NCI-H146 treated with DMSO at 0.1 percent for 48 hours (cell line): ENCODE data around the gene SERPINB3.
"Not testable (repeated sequence)": the region's sequence is repeated elsewhere in the genome, so short reads cannot be mapped to it uniquely, and the experiment has no call there.

Experiments
- DNase-seq: peaks from one replicate; lab custom pipeline; 2025; ENCODE audit not compliant: unreplicated experiment; lab: John Stamatoyannopoulos, UW

SERPINB3 gene

GRCh38 chr18:63661750-63662149 is at the start of gene SERPINB3:
SERPINB3 (minus strand) TSS chr18:63661893; CDS start chr18:63661216, 677 bp downstream.
- not testable (repeated sequence) for DNase-seq

- no peak for DNase-seq
Measured at GRCh38 chr18:63708650-63709049, 47.0 kb upstream of the SERPINB3 start.

GRCh38 chr18:63707816-63708215 is 46.1 kb upstream of the SERPINB3 start:
- no peak for DNase-seq

DNA sequence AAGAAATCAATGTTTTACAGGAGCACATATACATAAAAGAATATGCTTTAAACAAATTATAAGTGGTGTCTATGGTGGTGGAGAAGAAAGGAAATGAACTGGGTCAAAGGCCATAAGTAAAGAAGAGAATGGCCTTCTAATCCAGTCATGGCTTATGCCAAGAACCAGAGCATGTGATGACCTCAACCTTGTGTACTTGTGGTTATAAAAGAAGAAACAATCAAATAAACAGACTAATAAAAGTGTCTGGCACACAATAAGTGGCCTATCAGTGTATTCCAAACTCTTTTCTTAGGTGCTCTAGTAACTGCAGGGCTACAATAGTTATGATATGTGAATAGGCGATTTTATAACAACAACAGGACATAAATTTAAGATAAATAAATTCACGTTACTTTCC is 43.7 kb upstream of the SERPINB3 start:
- no peak for DNase-seq

- DNase-seq: no peak
Measured at GRCh38 chr18:63702660-63703059, 41.0 kb upstream of the SERPINB3 start, which contains the start of gene SERPINB11. SERPINB11 (plus strand) TSS chr18:63702960; CDS start chr18:63710194, 7,234 bp downstream.

- no peak for DNase-seq
Measured at GRCh38 chr18:63701952-63702351, 40.3 kb upstream of the SERPINB3 start.

- DNase-seq: no peak
Measured at GRCh38 chr18:63700501-63700900, 38.8 kb upstream of the SERPINB3 start.

- DNase-seq: no peak
Measured at GRCh38 chr18:63697097-63697660, 35.5 kb upstream of the SERPINB3 start.

GRCh38 chr18:63689064-63689463 is 27.4 kb upstream of the SERPINB3 start:
- DNase-seq: no peak

DNA sequence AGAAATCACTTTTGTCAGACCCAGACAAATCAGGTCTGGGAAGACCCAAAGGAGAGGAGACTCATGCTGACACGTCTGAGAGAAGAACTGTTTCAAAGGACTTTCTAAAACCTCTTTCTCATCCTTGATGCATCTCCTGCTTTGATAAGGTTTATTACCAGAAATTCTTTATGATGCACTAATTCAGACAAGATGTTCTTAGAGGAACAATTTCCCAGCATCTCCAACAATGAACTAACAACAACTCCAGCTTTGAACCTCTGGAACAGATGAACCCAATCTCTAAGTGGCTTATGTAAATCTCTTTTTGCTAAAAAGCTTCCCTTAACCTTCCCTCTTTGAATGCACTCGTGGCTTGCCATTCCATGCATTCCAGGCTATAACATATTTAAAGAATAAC is 25.2 kb upstream of the SERPINB3 start:
- no peak for DNase-seq

- no peak for DNase-seq
Measured at GRCh38 chr18:63684718-63685117, 23.0 kb upstream of the SERPINB3 start.

DNA sequence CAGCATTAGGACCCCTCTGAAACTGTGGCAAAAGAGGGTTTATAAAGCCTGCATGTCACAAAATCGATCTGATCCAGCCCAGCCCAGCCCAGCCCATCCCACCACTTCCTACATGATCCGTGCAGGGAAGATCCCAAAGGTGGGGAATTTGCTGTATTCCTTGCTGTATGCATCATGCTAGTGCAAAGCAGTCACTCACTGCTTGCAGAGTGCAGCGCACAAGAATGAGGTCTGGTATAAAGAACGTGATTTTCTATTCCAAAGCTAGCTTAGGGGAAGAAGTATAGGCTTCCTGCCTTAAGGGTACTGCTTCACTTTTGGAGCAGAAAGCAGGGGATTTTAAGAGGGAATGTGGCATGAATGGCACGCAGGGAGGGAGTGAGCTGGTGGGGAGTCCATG is 22.2 kb upstream of the SERPINB3 start:
- no peak for DNase-seq

GRCh38 chr18:63683152-63683551 is 21.5 kb upstream of the SERPINB3 start:
- DNase-seq: no peak

DNA sequence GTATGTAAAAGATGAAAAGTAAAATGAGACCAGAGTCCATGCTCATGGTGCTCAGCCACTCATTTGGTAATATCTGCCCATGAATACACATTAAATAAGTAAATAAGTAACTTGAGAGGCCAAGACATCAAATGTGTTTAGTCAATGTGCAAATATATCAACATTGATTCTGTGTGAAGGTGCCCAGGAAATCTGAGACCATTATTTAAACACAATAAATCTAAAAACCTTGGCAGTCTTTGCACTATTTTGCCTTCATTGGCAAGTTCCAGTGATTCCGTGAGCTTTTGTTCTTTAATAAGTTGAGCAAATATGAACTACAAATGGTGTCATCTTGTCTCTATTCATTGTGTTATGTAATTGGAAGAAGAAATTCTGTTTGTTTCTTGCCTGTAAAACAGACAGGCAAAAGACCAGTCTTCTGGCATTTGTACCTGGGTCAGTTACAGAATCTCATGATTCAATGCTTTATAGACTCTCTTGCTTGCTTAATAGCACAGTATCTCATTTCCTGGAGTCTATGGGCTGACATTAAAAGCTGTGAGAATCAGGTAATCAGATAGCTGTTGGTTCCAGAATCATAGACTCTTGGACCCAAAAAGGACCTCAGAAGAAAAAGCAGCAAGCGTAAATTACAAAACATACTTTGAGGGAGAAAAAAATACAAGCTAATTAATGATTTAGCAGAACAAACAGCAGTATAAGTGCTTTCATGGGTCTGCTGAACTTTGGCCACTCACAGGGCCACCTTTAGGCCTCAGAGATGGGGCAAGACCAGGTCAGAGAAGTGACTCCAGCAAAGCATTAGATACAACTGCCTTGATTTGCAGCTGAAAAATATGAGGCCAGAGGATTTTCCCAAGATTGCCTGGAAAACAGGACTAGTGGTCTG is 20.0 kb upstream of the SERPINB3 start:
- DNase-seq: no peak

- DNase-seq: no peak
Measured at GRCh38 chr18:63679820-63680606, 18.3 kb upstream of the SERPINB3 start.

DNA sequence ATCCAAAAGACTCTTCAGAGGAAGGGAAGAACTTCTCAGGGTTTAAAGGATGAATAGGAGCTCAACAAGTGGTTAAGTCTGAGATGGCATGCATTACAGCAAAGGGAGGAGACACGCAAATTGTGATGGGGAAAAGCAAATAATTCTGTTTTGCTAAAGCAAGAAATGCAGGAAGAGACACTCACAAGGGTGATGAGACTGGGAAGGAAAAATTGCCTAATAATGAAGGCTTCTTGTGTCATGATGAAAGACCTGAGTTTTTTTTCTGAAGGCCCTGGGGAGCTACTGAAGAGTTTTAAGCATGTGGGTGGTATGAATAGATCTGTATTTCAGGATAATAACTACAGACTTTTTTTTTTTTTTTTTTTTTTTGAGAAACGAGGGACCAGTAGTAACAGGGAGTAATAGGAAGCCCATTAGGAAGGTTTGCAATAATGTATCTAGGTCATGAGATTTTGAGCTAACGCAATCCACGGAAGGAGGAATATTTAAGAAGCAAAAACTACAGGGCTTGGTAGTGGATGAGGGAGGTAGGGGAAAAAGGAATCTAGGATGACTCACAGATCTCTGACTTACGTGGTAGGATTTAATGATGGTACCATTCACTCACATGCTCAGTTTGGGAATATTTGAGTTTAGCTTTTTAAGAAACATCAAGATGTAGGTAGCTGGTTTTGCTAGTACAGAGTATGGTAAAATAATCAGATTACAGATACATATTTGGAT is 16.0 kb upstream of the SERPINB3 start:
- DNase-seq: no peak

DNA sequence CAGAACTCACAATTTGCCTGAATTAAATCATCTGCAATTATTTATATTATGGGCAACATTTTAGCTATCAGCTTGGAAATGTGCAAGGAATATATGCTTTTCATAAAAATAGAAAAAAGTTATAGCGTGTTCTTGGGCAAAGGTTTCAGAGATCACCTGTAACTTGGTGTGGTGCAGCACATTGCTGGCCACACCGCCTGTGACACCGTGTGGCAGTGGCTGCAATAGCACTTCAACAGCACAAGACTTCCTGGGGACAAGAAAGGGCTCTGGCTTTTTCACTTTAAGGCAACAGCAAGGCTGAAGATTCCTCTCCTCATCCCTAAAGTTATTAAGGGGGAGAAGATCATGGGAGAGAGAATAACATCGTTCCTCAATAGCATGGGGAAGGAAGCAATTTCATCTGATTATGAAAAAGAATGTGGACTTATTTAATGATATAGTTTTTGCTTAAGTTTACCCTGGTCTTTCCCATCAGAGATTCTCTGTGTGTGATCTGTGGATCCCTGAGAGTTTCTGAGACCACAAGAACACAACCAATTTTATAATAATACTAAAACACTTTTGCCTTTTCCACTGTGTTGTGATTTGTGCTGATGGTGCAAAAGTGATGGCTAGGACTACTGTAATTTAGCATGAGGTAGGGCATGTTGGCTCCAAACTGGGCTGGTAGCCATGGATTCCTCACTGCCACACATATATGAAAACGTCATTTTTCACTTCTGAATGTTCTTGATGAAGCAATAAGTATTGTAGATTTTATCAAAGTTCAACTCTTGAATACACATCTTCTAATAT is 15.0 kb upstream of the SERPINB3 start:
- DNase-seq: no peak

GRCh38 chr18:63664571-63664970 is 2.9 kb upstream of the SERPINB3 start:
- no peak for DNase-seq

DNA sequence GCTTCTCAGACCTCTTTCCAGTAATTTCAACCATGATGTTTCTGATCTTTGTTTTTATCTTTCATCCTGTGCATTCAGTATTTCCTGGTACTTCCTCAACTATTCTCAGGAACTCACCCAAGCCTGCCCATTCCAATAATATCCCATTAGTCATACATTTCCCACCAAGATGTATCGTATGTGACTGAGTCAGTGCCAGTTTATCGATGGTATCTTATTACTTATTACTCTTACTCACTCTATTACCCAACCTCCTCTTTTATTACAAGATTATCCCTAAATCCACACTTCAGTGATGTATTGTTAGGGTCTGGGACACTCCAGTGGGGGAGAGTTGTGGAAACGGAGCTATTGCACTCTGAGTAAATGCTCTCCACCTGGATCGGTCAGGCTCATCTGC is 2.8 kb downstream of the SERPINB3 start:
- not testable (repeated sequence) for DNase-seq

DNA sequence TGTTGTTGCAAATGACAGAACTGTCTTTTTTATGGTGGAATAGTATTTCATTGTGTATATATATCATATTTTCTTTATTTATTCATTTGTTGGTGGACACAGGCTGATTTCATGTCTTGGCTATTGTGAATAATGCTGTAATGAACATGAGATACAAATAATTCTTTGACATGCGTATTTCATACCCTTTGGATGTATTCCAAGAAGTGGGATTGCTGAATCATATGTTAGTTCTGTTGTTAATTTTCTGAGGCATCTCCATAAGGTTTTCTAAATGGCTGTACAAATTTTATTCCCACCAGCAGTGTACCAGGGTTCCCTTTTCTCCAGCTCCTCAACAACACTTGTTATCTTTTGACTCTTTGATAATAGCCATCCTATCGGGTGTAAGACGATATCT is 11.4 kb downstream of the SERPINB3 start:
- not testable (repeated sequence) for DNase-seq
